Muscle of leg (tissue), 16 donors: ENCODE results near the gene GHR. TPM values are rescaled to one million over a fixed set of nuclear protein-coding genes. Genes with fewer than 3 reads are reported as not detected.

Source experiments
- DNase-seq: peaks from one replicate; pipeline ENCODE4 v3.0.0; 2013
- H3K27ac ChIP-seq: one replicate; pipeline ENCODE4 v1.5.1; 2013; ENCODE audit warnings: mild to moderate bottlenecking, low read length, control low read depth
- H3K27me3 ChIP-seq: one replicate; pipeline ENCODE4 v1.6.1; 2013; ENCODE audit warnings: low read length; ENCODE audit not compliant: control insufficient read depth, insufficient read depth
- H3K36me3 ChIP-seq: one replicate; pipeline ENCODE4 v1.6.1; 2013; ENCODE audit warnings: low read length; ENCODE audit not compliant: control insufficient read depth, insufficient read depth
- H3K4me1 ChIP-seq: one replicate; pipeline ENCODE4 v1.6.1; 2013; ENCODE audit warnings: low read length; ENCODE audit not compliant: control insufficient read depth, insufficient read depth
- H3K4me3 ChIP-seq: one replicate; pipeline ENCODE4 v1.5.1; 2013; ENCODE audit warnings: low read length, control low read depth
- H3K9me3 ChIP-seq: replicated peaks from 2 replicates; pipeline ENCODE4 v1.6.1; 2013; ENCODE audit warnings: low read depth, low read length; ENCODE audit not compliant: control insufficient read depth
- WGBS: methylation state at CpG from one replicate; pipeline ENCODE4 v1.1.5; 2013; ENCODE audit warnings: missing lambda C conversion rate; ENCODE audit not compliant: insufficient coverage; 5-methylcytosine and 5-hydroxymethylcytosine counted together
- long read RNA-seq, 11 donors: transcript quantifications; one replicate each; lab custom pipeline, GENCODE V29; 2026
- polyA plus RNA-seq, 8 donors: library from polyadenylated mRNA; unstranded; fragments of 120-200 nt; gene quantifications; one replicate each; pipeline versions ENCODE4 v1.2.1 to v1.2.3, GENCODE V29; 2013; ENCODE audit warnings: inconsistent platforms in 1 of 8, low replicate concordance in 1 of 8; ENCODE audit not compliant: insufficient read length in 8 of 8, insufficient read depth in 1 of 8
- total RNA-seq: library from RNA; stranded (reverse); fragments of 120-200 nt; gene quantifications from one replicate; pipeline ENCODE4 v1.2.4, GENCODE V29; 2013

GHR gene
- 15.2 TPM for total RNA-seq
- 10 to 100 TPM; 13.0 to 20.0 (median 17.7) TPM for polyA plus RNA-seq
- long read RNA-seq, donor 1, full-length matches to known transcripts = 1 of 1 reads
- long read RNA-seq, donor 1, partial matches to known transcripts = 0 of 1 reads
- long read RNA-seq, donor 1, other reads (novel, unspliced or antisense) = 0 of 1 reads
- long read RNA-seq, donor 2, full-length matches to known transcripts = 1 of 1 reads
- long read RNA-seq, donor 2, partial matches to known transcripts = 0 of 1 reads
- long read RNA-seq, donor 2, other reads (novel, unspliced or antisense) = 0 of 1 reads
- long read RNA-seq, donor 3, full-length matches to known transcripts = 1 of 10 reads
- long read RNA-seq, donor 3, partial matches to known transcripts = 9 of 10 reads
- long read RNA-seq, donor 3, other reads (novel, unspliced or antisense) = 0 of 10 reads
- long read RNA-seq, donor 4 = 0 reads
- long read RNA-seq, donor 5, full-length matches to known transcripts = 4 of 20 reads
- long read RNA-seq, donor 5, partial matches to known transcripts = 16 of 20 reads
- long read RNA-seq, donor 5, other reads (novel, unspliced or antisense) = 0 of 20 reads
- long read RNA-seq, donor 6, full-length matches to known transcripts = 2 of 2 reads
- long read RNA-seq, donor 6, partial matches to known transcripts = 0 of 2 reads
- long read RNA-seq, donor 6, other reads (novel, unspliced or antisense) = 0 of 2 reads
- long read RNA-seq, donor 7, full-length matches to known transcripts = 1 of 10 reads
- long read RNA-seq, donor 7, partial matches to known transcripts = 9 of 10 reads
- long read RNA-seq, donor 7, other reads (novel, unspliced or antisense) = 0 of 10 reads
- long read RNA-seq, donor 8, full-length matches to known transcripts = 1 of 1 reads
- long read RNA-seq, donor 8, partial matches to known transcripts = 0 of 1 reads
- long read RNA-seq, donor 8, other reads (novel, unspliced or antisense) = 0 of 1 reads
- long read RNA-seq, donor 9, full-length matches to known transcripts = 1 of 1 reads
- long read RNA-seq, donor 9, partial matches to known transcripts = 0 of 1 reads
- long read RNA-seq, donor 9, other reads (novel, unspliced or antisense) = 0 of 1 reads
- long read RNA-seq, donor 10, full-length matches to known transcripts = 12 of 12 reads
- long read RNA-seq, donor 10, partial matches to known transcripts = 0 of 12 reads
- long read RNA-seq, donor 10, other reads (novel, unspliced or antisense) = 0 of 12 reads
- long read RNA-seq, donor 11, full-length matches to known transcripts = 1 of 1 reads
- long read RNA-seq, donor 11, partial matches to known transcripts = 0 of 1 reads
- long read RNA-seq, donor 11, other reads (novel, unspliced or antisense) = 0 of 1 reads

DNA sequence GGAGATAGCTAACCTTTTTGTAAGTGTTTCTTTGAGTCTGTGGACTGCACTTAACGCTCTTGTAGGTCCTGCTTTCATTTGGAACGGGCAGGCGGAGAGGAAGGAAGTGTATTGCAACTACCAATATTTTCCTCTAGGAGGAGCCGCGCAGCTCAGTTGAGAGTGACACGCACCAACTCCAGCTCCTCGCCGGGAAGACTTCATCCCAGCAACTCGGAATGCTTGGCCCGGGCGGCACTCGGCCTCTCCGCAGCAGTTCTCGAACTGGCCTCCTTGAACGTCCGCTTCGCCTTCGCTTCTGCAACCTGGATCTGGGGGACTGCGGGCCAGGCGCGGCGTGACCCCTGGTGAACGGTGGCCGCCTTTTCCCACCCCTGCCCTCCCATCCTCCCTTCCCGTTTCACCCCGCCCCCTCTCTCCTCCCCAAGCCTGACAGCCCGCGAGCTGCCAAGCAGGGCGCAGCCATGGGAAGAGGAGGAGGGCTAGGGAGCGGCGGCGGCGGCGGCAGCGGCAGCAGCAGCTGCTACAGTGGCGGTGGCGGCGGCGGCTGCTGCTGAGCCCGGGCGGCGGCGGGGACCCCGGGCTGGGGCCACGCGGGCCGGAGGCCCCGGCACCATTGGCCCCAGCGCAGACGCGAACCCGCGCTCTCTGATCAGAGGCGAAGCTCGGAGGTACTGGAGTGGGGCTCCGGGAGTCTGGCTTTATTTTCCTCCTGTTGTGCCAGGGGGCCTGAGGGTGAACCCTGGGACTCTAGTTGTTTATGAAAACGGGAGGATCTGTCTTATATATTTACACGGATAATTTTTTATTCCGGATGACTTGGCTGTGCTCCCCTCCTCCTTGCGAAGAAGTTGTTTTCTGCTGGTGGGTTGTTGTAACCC lies at the start of gene GHR:
TSS of gene GHR (plus strand) at position 155 of the 881 bp plus-strand sequence. CDS start 142,436 bp downstream, outside the sequence.
- Histone ChIP-seq H3K27ac (peak within 1 kb of the TSS; percentile 92), H3K4me1 (peaks cover 12% of the 10 kb centered on the region), H3K4me3 (peak within 1 kb of the TSS; percentile 72), H3K27me3 (peaks cover 2% of the 10 kb centered on the region), H3K36me3 (no peaks in the 10 kb centered on the region), H3K9me3 (no peaks in the 10 kb centered on the region)
- WGBS = 0% methylated on average over 37 of the region's 60 CpGs
- peak; percentile 96 for DNase-seq

GRCh38 chr5:42374679-42375273 lies 48.5 kb upstream of the GHR start:
- no peaks in the 10 kb centered on the region for H3K4me1 ChIP-seq
- no peaks in the 10 kb centered on the region for H3K9me3 ChIP-seq
- DNase-seq = no peak
- no peak overlapping the region for H3K27ac ChIP-seq
- no peaks in the 10 kb centered on the region for H3K27me3 ChIP-seq
- H3K36me3 ChIP-seq = no peaks in the 10 kb centered on the region
- no peak overlapping the region for H3K4me3 ChIP-seq
- 100% methylated on average over 1 of the region's 5 CpGs for WGBS

DNA sequence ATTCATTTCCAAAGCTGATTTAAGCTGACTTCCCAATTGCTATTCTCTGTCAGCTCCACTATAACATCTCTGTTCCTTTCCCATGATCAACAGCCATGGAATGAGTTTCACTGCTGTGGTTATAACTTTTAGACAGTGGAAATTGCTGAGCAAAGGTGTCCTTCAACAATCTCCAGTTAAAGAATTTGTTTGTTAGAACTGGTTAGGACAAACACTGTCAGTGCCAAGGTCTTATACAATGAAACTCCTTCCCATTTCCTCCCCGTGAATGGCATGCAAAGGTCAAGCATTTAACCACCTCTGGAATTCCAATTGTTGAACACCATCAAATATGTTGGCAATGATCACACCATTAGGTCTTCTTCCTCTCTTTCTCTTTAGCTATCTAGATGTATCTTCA lies 45.7 kb upstream of the GHR start:
- Histone ChIP-seq H3K36me3 (no peaks in the 10 kb centered on the region), H3K27ac (no peak overlapping the region), H3K4me3 (no peak overlapping the region), H3K4me1 (no peaks in the 10 kb centered on the region), H3K27me3 (no peaks in the 10 kb centered on the region), H3K9me3 (no peaks in the 10 kb centered on the region)
- 0% methylated on average over 1 of the region's 1 CpG for WGBS
- no peak for DNase-seq

DNA sequence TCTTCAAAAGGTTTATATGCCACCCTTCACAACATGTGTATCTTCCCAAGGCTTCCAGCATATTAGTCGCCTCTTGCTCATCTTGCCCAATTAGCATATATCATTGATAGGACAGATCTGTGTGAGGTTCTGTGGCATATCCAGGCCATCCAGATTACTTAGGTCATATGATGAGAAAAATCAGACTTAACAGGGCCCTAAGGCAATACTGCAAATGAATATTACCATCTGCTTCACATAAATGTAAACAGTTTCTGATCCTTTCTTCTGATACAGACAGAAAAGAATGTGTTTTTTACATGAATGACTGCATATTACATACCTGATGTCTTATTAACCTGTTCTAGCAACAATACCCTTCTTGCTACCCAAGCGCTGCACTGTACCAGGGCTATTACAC lies 41.3 kb upstream of the GHR start:
- DNase-seq = no peak

GRCh38 chr5:42387563-42387962 lies 35.7 kb upstream of the GHR start:
- Histone ChIP-seq H3K4me3 (no peak overlapping the region), H3K27me3 (no peaks in the 10 kb centered on the region), H3K27ac (no peak overlapping the region), H3K36me3 (no peaks in the 10 kb centered on the region), H3K4me1 (no peaks in the 10 kb centered on the region), H3K9me3 (peaks cover 2% of the 10 kb centered on the region)
- WGBS = no CpG with 5 or more reads among the region's 2 CpGs
- DNase-seq = no peak

More for the DNA sequence above, 41.3 kb upstream of the GHR start:
- no peaks in the 10 kb centered on the region for H3K27me3 ChIP-seq
- H3K9me3 ChIP-seq = no peaks in the 10 kb centered on the region
- no peaks in the 10 kb centered on the region for H3K4me1 ChIP-seq
- H3K36me3 ChIP-seq = no peaks in the 10 kb centered on the region
- no peak overlapping the region for H3K4me3 ChIP-seq
- H3K27ac ChIP-seq = no peak overlapping the region
- WGBS = no CpG with 5 or more reads among the region's 2 CpGs

- no peak for DNase-seq
- Histone ChIP-seq H3K27ac (no peak overlapping the region), H3K9me3 (peaks cover 6% of the 10 kb centered on the region), H3K4me3 (no peak overlapping the region), H3K27me3 (no peaks in the 10 kb centered on the region), H3K36me3 (no peaks in the 10 kb centered on the region), H3K4me1 (no peaks in the 10 kb centered on the region)
- WGBS = 93% methylated on average over 4 of the region's 5 CpGs
Observed at GRCh38 chr5:42390115-42390514, 33.1 kb upstream of the GHR start.

DNA sequence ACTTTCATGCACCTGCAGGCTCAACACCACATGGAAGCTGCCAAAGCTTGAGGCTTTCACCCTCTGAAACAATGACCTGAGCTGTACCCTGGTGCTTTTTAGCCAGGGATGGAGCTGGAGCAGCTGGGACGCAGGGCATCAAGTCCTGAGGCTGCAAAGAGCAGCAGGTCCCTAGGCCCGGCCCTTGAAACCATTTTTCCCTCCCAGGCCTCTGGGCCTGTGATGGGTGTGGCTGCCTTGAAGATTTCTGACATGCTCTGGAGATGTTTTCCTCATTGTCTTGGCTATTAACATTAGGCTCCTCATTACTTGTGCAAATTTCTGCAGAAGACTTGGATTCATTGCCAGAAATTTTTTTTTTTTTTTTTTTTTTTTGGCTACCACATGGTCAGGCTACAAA lies 30.3 kb upstream of the GHR start:
- no peaks in the 10 kb centered on the region for H3K36me3 ChIP-seq
- H3K9me3 ChIP-seq = peaks cover 6% of the 10 kb centered on the region
- H3K4me3 ChIP-seq = no peak overlapping the region
- H3K27me3 ChIP-seq = no peaks in the 10 kb centered on the region
- no peaks in the 10 kb centered on the region for H3K4me1 ChIP-seq
- no peak overlapping the region for H3K27ac ChIP-seq
- 100% methylated on average over 2 of the region's 2 CpGs for WGBS
- no peak for DNase-seq

DNA sequence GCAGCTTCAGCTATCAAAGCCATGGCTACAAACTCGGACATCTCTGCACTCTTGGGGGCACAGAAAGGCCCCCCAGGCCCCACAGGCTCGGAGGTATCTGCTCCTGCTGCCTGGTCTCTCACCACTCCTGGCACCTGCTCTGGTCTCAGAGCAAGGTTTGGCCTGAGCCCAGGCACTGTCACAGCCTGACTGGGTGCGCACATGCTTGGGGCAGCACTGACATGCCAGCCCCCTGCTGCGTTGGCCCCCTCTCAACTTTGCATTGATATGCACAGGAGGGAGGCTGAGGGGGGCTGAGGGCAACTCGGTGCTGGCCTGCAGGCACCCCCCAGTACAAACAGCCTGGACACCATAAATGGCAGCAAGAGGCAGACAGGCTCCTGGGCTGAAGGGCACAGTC lies 27.1 kb upstream of the GHR start:
- Histone ChIP-seq H3K36me3 (no peaks in the 10 kb centered on the region), H3K27me3 (no peaks in the 10 kb centered on the region), H3K27ac (no peak overlapping the region), H3K4me3 (no peak overlapping the region), H3K9me3 (peaks cover 6% of the 10 kb centered on the region), H3K4me1 (no peaks in the 10 kb centered on the region)
- DNase-seq = no peak
- 85% methylated on average over 4 of the region's 5 CpGs for WGBS

DNA sequence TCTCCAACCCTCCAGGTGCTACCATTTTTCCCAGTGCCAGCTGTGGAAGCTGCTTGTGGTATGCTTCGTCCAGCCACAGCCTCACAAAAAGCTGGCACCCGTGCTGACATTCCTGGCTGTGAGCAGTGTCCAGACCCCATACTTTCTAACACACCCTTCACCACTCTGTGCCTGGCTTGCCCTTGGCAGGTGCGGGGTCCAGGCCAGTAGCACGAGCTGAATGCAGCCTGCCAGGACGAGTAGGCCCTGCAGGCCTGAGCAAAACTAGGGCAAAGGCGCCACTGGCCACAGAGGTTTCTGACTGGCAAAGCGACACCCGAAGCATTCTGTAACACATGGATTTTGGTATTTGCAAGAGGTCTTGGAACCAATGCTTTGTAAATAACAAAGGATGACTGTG lies 26.0 kb upstream of the GHR start:
- Histone ChIP-seq H3K27me3 (no peaks in the 10 kb centered on the region), H3K4me1 (no peaks in the 10 kb centered on the region), H3K27ac (no peak overlapping the region), H3K9me3 (peaks cover 6% of the 10 kb centered on the region), H3K4me3 (no peak overlapping the region), H3K36me3 (no peaks in the 10 kb centered on the region)
- DNase-seq = no peak
- 76% methylated on average over 6 of the region's 8 CpGs for WGBS
